Kasumi-1 (cell line): ENCODE results near the gene ALOX12B.
A peak's percentile ranks its signal among the peaks of the same experiment; 100 is the strongest.
"Not testable (repeated sequence)": the region's sequence is repeated elsewhere in the genome, so short reads cannot be mapped to it uniquely, and the experiment has no call there.

Source experiments
- DNase-seq, 2 experiments: peaks; one replicate each; lab custom pipeline; 2025; lab: John Stamatoyannopoulos, UW

Gene ALOX12B

GRCh38 chr17:8082292-8082691 is 5.2 kb downstream of the ALOX12B start:
- no peak for DNase-seq

GRCh38 chr17:8081876-8082275 is 5.6 kb downstream of the ALOX12B start:
- no peak for DNase-seq

GRCh38 chr17:8080799-8081219 is 6.7 kb downstream of the ALOX12B start:
- DNase-seq = no peak

GRCh38 chr17:8080208-8080798 is 7.2 kb downstream of the ALOX12B start:
- DNase-seq = no peak

GRCh38 chr17:8079291-8080207 is 8.0 kb downstream of the ALOX12B start:
- peak; percentile 29 to 53 for DNase-seq

GRCh38 chr17:8077939-8078338 is 9.6 kb downstream of the ALOX12B start:
- DNase-seq = not testable (repeated sequence)

GRCh38 chr17:8076502-8077266 is 10.8 kb downstream of the ALOX12B start:
- DNase-seq = no peak

- no peak for DNase-seq
Observed at GRCh38 chr17:8075574-8076342, 11.8 kb downstream of the ALOX12B start.

GRCh38 chr17:8075081-8075480 is 12.4 kb downstream of the ALOX12B start:
- no peak for DNase-seq

GRCh38 chr17:8074554-8074953 is 13.0 kb downstream of the ALOX12B start:
- DNase-seq = no peak

- peak; percentile 20 to 33 for DNase-seq
Observed at GRCh38 chr17:8073627-8074484, 13.7 kb downstream of the ALOX12B start.

- DNase-seq = no peak
Observed at GRCh38 chr17:8072729-8073461, 14.6 kb downstream of the ALOX12B start.

GRCh38 chr17:8072341-8072728 is 15.2 kb downstream of the ALOX12B start:
- DNase-seq = no peak

GRCh38 chr17:8071496-8071895 is 16.0 kb downstream of the ALOX12B start:
- DNase-seq = no peak

GRCh38 chr17:8069587-8069860 is 18.0 kb downstream of the ALOX12B start:
- no peak for DNase-seq

GRCh38 chr17:8068736-8069586 is 18.6 kb downstream of the ALOX12B start:
- no peak for DNase-seq

GRCh38 chr17:8067806-8068205 is 19.7 kb downstream of the ALOX12B start:
- no peak for DNase-seq

- no peak for DNase-seq
Observed at GRCh38 chr17:8066841-8067775, 20.4 kb downstream of the ALOX12B start.
